Omental fat pad (tissue), 4 donors: ENCODE measurements around the gene CHRDL1. TPM values are rescaled to one million over a fixed set of nuclear protein-coding genes. Genes with fewer than 3 reads are reported as not detected.

Experiments
- ATAC-seq: fragments of 150-250 bp; one replicate; pipeline ENCODE4 v1.9.1; 2016; ENCODE audit warnings: mild to moderate bottlenecking, moderate library complexity; ENCODE audit not compliant: low FRiP score
- DNase-seq: peaks from one replicate; pipeline ENCODE4 v3.0.0-alpha.2; 2019; ENCODE audit warnings: low spot score
- CTCF ChIP-seq, 3 donors: fragments of 450-650 bp; IDR thresholded peaks; one replicate each; pipeline ENCODE4 v1.5.1; 2016 to 2017; ENCODE audit warnings: antibody characterized with exemption in 3 of 3, mild to moderate bottlenecking in 3 of 3, moderate library complexity in 2 of 3
- total RNA-seq, 4 donors: library from RNA; depleted of rRNA; stranded (reverse); fragments of >200 nt; gene quantifications; one replicate each; pipeline ENCODE4 v1.1.0, GENCODE V29; 2016

The CHRDL1 gene
- total RNA-seq, 4 donors from 2014 or later: 45.1 to 264 (median 207) TPM

GRCh38 chrX:110699109-110699508, 96.5 kb downstream of the CHRDL1 start:
- no peak for TF ChIP-seq CTCF (IDR thresholded peaks at IDR 0.05)
- ATAC-seq (no peak), DNase-seq (no peak)

DNA sequence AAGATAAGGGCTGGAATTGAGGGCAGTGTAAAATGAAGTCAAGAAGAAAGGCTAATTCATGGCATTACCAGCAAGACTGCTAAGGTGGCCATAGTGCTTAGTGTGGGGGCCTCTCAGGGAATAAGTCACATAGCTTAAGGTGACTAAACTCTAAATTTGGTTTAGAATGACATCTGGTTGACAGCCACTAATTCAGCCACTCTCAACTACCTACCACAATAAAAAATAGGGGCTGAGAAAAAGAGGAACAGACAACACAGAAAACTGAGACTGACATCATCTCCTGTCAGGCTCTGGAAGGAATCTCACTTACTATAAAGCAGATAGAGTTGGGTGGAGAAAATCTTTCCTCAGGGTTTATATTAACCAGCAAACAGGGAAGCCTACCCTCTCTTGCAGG, 96.9 kb downstream of the CHRDL1 start:
- no peak for ATAC-seq
- TF ChIP-seq CTCF (IDR thresholded peaks at IDR 0.05): no peak
- no peak for DNase-seq

DNA sequence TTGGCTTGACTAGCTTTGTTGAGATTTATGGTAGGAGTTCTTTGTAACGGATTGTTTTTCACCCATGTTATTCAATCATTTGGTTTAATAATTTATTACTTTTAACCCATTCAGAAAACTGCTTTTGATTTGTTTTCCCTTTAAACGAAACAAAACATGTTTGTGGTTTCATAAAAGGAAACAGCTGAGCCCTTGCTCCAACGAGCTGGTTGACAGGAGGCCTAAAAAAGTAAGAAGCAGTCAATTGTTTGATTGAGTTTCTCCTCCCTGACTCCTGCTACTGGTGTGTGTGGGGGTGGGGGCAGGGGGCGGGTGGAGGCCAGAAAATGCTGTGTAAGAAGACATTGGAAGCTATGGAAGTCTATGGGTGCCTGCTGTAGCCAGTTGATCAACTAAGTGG, 102.8 kb downstream of the CHRDL1 start:
- no peak for TF ChIP-seq CTCF (IDR thresholded peaks at IDR 0.05)
- no peak for DNase-seq
- ATAC-seq: no peak

DNA sequence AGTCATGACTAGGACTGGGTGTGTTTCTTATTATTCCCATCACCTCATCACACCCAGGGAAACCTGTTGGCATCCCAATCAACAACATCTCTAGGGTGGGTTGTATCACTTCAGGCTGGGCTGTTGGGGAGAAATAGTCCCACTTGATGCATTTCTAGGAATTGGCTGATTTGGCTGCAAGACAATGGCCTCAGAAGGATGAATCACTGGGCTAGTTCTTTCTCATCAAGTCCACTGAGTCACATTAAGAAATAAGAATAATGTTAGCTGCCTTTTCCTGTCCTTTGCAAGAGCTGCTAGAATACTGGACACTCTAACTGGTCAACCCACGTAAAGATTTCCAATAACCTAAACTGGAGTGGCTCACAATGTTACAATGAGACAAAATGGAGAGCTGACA, 104.2 kb downstream of the CHRDL1 start:
- ATAC-seq (no peak), DNase-seq (no peak)
- TF ChIP-seq CTCF (IDR thresholded peaks at IDR 0.05): no peak

GRCh38 chrX:110684653-110685052, 111.0 kb downstream of the CHRDL1 start:
- no peak for TF ChIP-seq CTCF (IDR thresholded peaks at IDR 0.05)
- ATAC-seq (no peak), DNase-seq (no peak)

GRCh38 chrX:110683925-110684324, 111.7 kb downstream of the CHRDL1 start:
- no peak for DNase-seq
- no peak for ATAC-seq
- TF ChIP-seq CTCF (IDR thresholded peaks at IDR 0.05): no peak

DNA sequence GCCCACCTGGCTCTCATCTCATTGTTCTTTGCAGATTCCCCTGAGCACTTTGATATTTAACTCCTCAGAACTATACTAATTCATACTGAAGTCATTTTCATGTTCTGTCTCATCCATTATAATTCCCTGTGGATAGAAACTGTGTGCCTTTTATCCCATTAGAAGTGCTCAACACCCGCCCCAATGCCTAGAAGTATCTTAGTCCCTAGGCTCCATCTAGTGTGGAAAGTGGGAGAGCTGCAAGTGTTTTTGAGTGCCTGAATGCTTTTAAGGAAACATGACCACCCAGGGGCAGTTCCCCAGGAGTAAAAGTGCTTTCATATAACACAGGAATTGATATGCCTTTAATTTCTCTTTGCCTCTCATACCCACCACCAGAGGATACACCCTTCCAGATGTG, 117.0 kb downstream of the CHRDL1 start:
- TF ChIP-seq CTCF (IDR thresholded peaks at IDR 0.05): no peak
- DNase-seq (no peak), ATAC-seq (no peak)
